ENCODE results near the gene ANKRD6.

GRCh38 chr6:89597372-89597771 lies 164.4 kb downstream of the ANKRD6 start:
- TF ChIP-seq POLR2AphosphoS5 (IDR thresholded peaks at IDR 0.05; ENCODE audit: borderline replicate concordance, low read depth, low read length) (no peak), EZH2 (IDR thresholded peaks at IDR 0.05) (no peak), FOXP2 (optimal IDR thresholded peaks at IDR 0.05; ENCODE audit: control extremely low read depth, extremely low read length, insufficient read depth) (no peak)
